OCI-LY1 (cell line): ENCODE results near the gene DACH1.

Experiments used
- H2AFZ ChIP-seq: fragments of 200-600 bp; sonication (generic), shearing (Covaris generic); 2 replicates; pipeline ENCODE4 v1.6.0; 2014; ENCODE audit warnings: antibody characterized with exemption, mild to moderate bottlenecking, low read length
- H3F3A ChIP-seq: fragments of 200-600 bp; sonication (generic), shearing (Covaris generic); 2 replicates; pipeline ENCODE4 v1.6.0; 2014; ENCODE audit warnings: mild to moderate bottlenecking, antibody characterized with exemption, low read length, moderate library complexity; ENCODE audit not compliant: insufficient read depth
- H3K27ac ChIP-seq: fragments of 200-600 bp; sonication (generic); 2 replicates; pipeline ENCODE4 v1.5.1; 2014; ENCODE audit warnings: low read length, mixed run types, mild to moderate bottlenecking, low read depth; ENCODE audit not compliant: poor library complexity, severe bottlenecking
- H3K27me3 ChIP-seq: fragments of 200-600 bp; sonication (generic); 2 replicates; pipeline ENCODE4 v1.6.0; 2014; ENCODE audit warnings: antibody characterized with exemption, mild to moderate bottlenecking, low read length, moderate library complexity; ENCODE audit not compliant: insufficient read depth
- H3K36me3 ChIP-seq: fragments of 200-600 bp; sonication (generic); 2 replicates; pipeline ENCODE4 v1.6.1; 2014; ENCODE audit warnings: mild to moderate bottlenecking, antibody characterized with exemption, low read length, moderate library complexity, mixed read lengths; ENCODE audit not compliant: insufficient read depth
- H3K4me1 ChIP-seq: fragments of 200-600 bp; sonication (generic); 2 replicates; pipeline ENCODE4 v1.5.1; 2014; ENCODE audit warnings: mild to moderate bottlenecking, low read length, moderate library complexity; ENCODE audit not compliant: insufficient read depth, severe bottlenecking
- H3K4me2 ChIP-seq: fragments of 200-600 bp; sonication (generic), shearing (Covaris generic); 2 replicates; pipeline ENCODE4 v1.6.1; 2014; ENCODE audit warnings: low read length
- H3K4me3 ChIP-seq: fragments of 200-600 bp; sonication (generic); 2 replicates; pipeline ENCODE4 v1.5.1; 2014; ENCODE audit warnings: low read length, low read depth, mild to moderate bottlenecking, mixed read lengths; ENCODE audit not compliant: poor library complexity, severe bottlenecking
- H3K79me2 ChIP-seq: fragments of 200-600 bp; shearing (Covaris generic); 2 replicates; pipeline ENCODE4 v1.6.1; 2016; ENCODE audit warnings: mixed run types, low read length, mixed read lengths; ENCODE audit not compliant: insufficient read depth
- H3K9ac ChIP-seq: fragments of 200-600 bp; sonication (generic), shearing (Covaris generic); 2 replicates; pipeline ENCODE4 v1.6.1; 2014; ENCODE audit warnings: mild to moderate bottlenecking, low read length, mixed read lengths
- H3K9me2 ChIP-seq: fragments of 200-600 bp; sonication (generic), shearing (Covaris generic); 2 replicates; pipeline ENCODE4 v1.6.1; 2014; ENCODE audit warnings: low read depth, mild to moderate bottlenecking, low read length, mixed read lengths
- H3K9me3 ChIP-seq: fragments of 200-600 bp; shearing (Covaris generic); 2 replicates; pipeline ENCODE4 v1.6.1; 2014; ENCODE audit warnings: low read length, mixed read lengths
- H4K20me1 ChIP-seq: fragments of 200-600 bp; sonication (generic), shearing (Covaris generic); 2 replicates; pipeline ENCODE4 v1.6.0; 2016; ENCODE audit warnings: mild to moderate bottlenecking, low read length; ENCODE audit not compliant: insufficient read depth
- CTCF ChIP-seq: fragments of 200-600 bp; sonication (generic), shearing (Covaris generic); IDR thresholded peaks from 2 replicates; pipeline ENCODE4 v1.5.1; 2017; ENCODE audit warnings: mild to moderate bottlenecking, antibody characterized with exemption, low read length, moderate library complexity, mixed read lengths
- EZH2 ChIP-seq: fragments of 200-600 bp; sonication (generic), shearing (Covaris generic); IDR thresholded peaks from 2 replicates; pipeline ENCODE4 v1.8.0; 2017; ENCODE audit warnings: borderline replicate concordance, mixed run types, mild to moderate bottlenecking, antibody characterized with exemption, low read length, moderate library complexity, mixed read lengths

Gene DACH1

GRCh38 chr13:71787414-71787813, 79.6 kb downstream of the DACH1 start:
- no peaks in the 10 kb centered on the region for H3K79me2 ChIP-seq
- H3K36me3 ChIP-seq, result no peaks in the 10 kb centered on the region
- no peak overlapping the region for H3K4me3 ChIP-seq
- H3K9ac ChIP-seq, result no peak overlapping the region
- H2AFZ ChIP-seq, result no peak overlapping the region
- TF ChIP-seq EZH2, result no peak
- no peak for TF ChIP-seq CTCF
- no peaks in the 10 kb centered on the region for H3K4me1 ChIP-seq
- no peaks in the 10 kb centered on the region for H3K27me3 ChIP-seq
- no peak overlapping the region for H3K27ac ChIP-seq
- H3K9me2 ChIP-seq, result no peaks in the 10 kb centered on the region
- H3F3A ChIP-seq, result no peaks in the 10 kb centered on the region
- H3K9me3 ChIP-seq, result no peaks in the 10 kb centered on the region
- H4K20me1 ChIP-seq, result no peaks in the 10 kb centered on the region
- no peak overlapping the region for H3K4me2 ChIP-seq

GRCh38 chr13:71786875-71787274, 80.1 kb downstream of the DACH1 start:
- Histone ChIP-seq H3K9me2 (no peaks in the 10 kb centered on the region), H4K20me1 (no peaks in the 10 kb centered on the region), H3K36me3 (no peaks in the 10 kb centered on the region), H3K4me2 (no peak overlapping the region), H3K79me2 (no peaks in the 10 kb centered on the region), H3K9ac (no peak overlapping the region), H3K4me3 (no peak overlapping the region), H3F3A (no peaks in the 10 kb centered on the region), H3K9me3 (no peaks in the 10 kb centered on the region), H2AFZ (no peak overlapping the region), H3K27me3 (no peaks in the 10 kb centered on the region), H3K27ac (no peak overlapping the region), H3K4me1 (no peaks in the 10 kb centered on the region)
- TF ChIP-seq EZH2, result no peak
- no peak for TF ChIP-seq CTCF

GRCh38 chr13:71785361-71785760, 81.6 kb downstream of the DACH1 start:
- H3K27ac ChIP-seq, result no peak overlapping the region
- H3K36me3 ChIP-seq, result no peaks in the 10 kb centered on the region
- no peaks in the 10 kb centered on the region for H3K9me2 ChIP-seq
- no peaks in the 10 kb centered on the region for H3K27me3 ChIP-seq
- H3K9me3 ChIP-seq, result no peaks in the 10 kb centered on the region
- no peaks in the 10 kb centered on the region for H3F3A ChIP-seq
- H2AFZ ChIP-seq, result no peak overlapping the region
- no peak overlapping the region for H3K9ac ChIP-seq
- H3K4me2 ChIP-seq, result no peak overlapping the region
- no peak for TF ChIP-seq CTCF
- no peak for TF ChIP-seq EZH2
- no peaks in the 10 kb centered on the region for H3K79me2 ChIP-seq
- no peaks in the 10 kb centered on the region for H3K4me1 ChIP-seq
- no peaks in the 10 kb centered on the region for H4K20me1 ChIP-seq
- no peak overlapping the region for H3K4me3 ChIP-seq
